HepG2 (cell line): ENCODE results near the gene VPS13C.

Source experiments
- CBX1 ChIP-seq: IDR thresholded peaks from one replicate; pipeline ENCODE4 v1.6.1; 2016; ENCODE audit warnings: antibody characterized with exemption, low read depth
- ELF1 ChIP-seq: sonication (generic); formaldehyde crosslinking; IDR thresholded peaks from 2 replicates; pipeline ENCODE4 v1.4.0; 2020; ENCODE audit warnings: missing genetic modification reagents
- JARID2 ChIP-seq: sonication (generic); formaldehyde crosslinking; IDR thresholded peaks from 2 replicates; pipeline ENCODE4 v1.8.1; 2023; ENCODE audit warnings: missing genetic modification reagents, inconsistent platforms; ENCODE audit not compliant: insufficient replicate concordance
- POLR2A ChIP-seq, 2 experiments: IDR thresholded peaks; 2 replicates each; pipeline ENCODE4 v1.6.1; 2011; ENCODE audit warnings: low read depth in 2 of 2, low read length in 2 of 2, mild to moderate bottlenecking in 1 of 2, moderate library complexity in 1 of 2; ENCODE audit not compliant: insufficient read depth in 1 of 2
- RBAK ChIP-seq: sonication (generic); formaldehyde crosslinking; IDR thresholded peaks from 2 replicates; pipeline ENCODE4 v1.5.1; 2020; ENCODE audit warnings: mild to moderate bottlenecking, missing genetic modification reagents
- SP1 ChIP-seq, 2 experiments: fragments of 450-650 bp in 1 of 2; sonication (generic) in 1 of 2; formaldehyde crosslinking in 1 of 2; IDR thresholded peaks; 2 replicates each; pipeline versions ENCODE4 v1.4.0 to v1.6.1; 2016 to 2020; ENCODE audit warnings: missing genetic modification reagents in 1 of 2
- TCF7 ChIP-seq: sonication (generic); IDR thresholded peaks from 2 replicates; pipeline ENCODE4 v1.6.1; 2016; ENCODE audit warnings: antibody characterized with exemption, low read depth
- YY1 ChIP-seq: IDR thresholded peaks from 2 replicates; pipeline ENCODE4 v1.6.1; 2011; ENCODE audit warnings: low read length, low read depth, moderate library complexity, mild to moderate bottlenecking; ENCODE audit not compliant: insufficient read depth, insufficient replicate concordance
- ZNF260 ChIP-seq: sonication (generic); formaldehyde crosslinking; IDR thresholded peaks from 2 replicates; pipeline ENCODE4 v1.4.0; 2020; ENCODE audit warnings: missing genetic modification reagents, low read depth, mild to moderate bottlenecking, borderline replicate concordance
- ZNF773 ChIP-seq: sonication (generic); formaldehyde crosslinking; IDR thresholded peaks from 2 replicates; pipeline ENCODE4 v1.4.0; 2020; ENCODE audit warnings: missing genetic modification reagents, borderline replicate concordance
- TF ChIP-seq, protein P1 (sequence below): sonication (generic); formaldehyde crosslinking; IDR thresholded peaks from 2 replicates; pipeline ENCODE4 v1.4.0; 2020; ENCODE audit warnings: missing genetic modification reagents
- TF ChIP-seq, protein P2 (sequence below): sonication (generic); formaldehyde crosslinking; IDR thresholded peaks from 2 replicates; pipeline ENCODE4 v1.5.0; 2020; ENCODE audit warnings: mild to moderate bottlenecking, missing genetic modification reagents, moderate library complexity
- TF ChIP-seq, protein P3 (sequence below), 2 experiments: IDR thresholded peaks; 2 replicates each; pipeline ENCODE4 v1.6.1; 2011 to 2012; ENCODE audit warnings: low read length in 2 of 2, borderline replicate concordance in 1 of 2, low read depth in 1 of 2, mild to moderate bottlenecking in 1 of 2, moderate library complexity in 1 of 2

DNA sequence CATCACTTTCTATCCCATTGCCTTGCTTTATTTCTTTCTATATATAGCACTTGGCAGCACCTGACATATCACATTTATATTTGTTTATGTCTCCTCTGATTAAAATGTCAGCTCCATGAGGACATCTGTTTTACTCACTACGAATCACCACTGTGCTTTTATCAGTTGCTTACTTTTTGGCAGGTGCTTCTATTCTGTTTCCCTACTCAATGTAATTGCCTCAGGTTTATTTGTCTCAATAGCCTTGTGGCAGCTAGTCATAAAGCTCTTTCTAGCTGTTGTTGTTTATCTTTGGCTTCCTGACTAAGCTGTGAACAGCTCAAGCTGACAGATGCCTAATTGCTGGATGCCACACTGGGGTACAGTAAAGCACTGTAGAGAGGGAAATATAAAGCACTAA lies 85.5 kb downstream of the VPS13C start:
- TF ChIP-seq, protein P1, sequence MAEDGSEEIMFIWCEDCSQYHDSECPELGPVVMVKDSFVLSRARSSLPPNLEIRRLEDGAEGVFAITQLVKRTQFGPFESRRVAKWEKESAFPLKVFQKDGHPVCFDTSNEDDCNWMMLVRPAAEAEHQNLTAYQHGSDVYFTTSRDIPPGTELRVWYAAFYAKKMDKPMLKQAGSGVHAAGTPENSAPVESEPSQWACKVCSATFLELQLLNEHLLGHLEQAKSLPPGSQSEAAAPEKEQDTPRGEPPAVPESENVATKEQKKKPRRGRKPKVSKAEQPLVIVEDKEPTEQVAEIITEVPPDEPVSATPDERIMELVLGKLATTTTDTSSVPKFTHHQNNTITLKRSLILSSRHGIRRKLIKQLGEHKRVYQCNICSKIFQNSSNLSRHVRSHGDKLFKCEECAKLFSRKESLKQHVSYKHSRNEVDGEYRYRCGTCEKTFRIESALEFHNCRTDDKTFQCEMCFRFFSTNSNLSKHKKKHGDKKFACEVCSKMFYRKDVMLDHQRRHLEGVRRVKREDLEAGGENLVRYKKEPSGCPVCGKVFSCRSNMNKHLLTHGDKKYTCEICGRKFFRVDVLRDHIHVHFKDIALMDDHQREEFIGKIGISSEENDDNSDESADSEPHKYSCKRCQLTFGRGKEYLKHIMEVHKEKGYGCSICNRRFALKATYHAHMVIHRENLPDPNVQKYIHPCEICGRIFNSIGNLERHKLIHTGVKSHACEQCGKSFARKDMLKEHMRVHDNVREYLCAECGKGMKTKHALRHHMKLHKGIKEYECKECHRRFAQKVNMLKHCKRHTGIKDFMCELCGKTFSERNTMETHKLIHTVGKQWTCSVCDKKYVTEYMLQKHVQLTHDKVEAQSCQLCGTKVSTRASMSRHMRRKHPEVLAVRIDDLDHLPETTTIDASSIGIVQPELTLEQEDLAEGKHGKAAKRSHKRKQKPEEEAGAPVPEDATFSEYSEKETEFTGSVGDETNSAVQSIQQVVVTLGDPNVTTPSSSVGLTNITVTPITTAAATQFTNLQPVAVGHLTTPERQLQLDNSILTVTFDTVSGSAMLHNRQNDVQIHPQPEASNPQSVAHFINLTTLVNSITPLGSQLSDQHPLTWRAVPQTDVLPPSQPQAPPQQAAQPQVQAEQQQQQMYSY (CRISPR knock-in tag): no peak
- no peak for TF ChIP-seq ELF1 (CRISPR knock-in tag)
- no peak for TF ChIP-seq JARID2 (CRISPR knock-in tag)
- no peak for TF ChIP-seq POLR2A (IDR thresholded peaks at IDR 0.05; ENCODE audit: insufficient read depth in 1 of 2, low read depth in 2 of 2, low read length in 2 of 2)
- TF ChIP-seq, protein P2, sequence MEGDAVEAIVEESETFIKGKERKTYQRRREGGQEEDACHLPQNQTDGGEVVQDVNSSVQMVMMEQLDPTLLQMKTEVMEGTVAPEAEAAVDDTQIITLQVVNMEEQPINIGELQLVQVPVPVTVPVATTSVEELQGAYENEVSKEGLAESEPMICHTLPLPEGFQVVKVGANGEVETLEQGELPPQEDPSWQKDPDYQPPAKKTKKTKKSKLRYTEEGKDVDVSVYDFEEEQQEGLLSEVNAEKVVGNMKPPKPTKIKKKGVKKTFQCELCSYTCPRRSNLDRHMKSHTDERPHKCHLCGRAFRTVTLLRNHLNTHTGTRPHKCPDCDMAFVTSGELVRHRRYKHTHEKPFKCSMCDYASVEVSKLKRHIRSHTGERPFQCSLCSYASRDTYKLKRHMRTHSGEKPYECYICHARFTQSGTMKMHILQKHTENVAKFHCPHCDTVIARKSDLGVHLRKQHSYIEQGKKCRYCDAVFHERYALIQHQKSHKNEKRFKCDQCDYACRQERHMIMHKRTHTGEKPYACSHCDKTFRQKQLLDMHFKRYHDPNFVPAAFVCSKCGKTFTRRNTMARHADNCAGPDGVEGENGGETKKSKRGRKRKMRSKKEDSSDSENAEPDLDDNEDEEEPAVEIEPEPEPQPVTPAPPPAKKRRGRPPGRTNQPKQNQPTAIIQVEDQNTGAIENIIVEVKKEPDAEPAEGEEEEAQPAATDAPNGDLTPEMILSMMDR (CRISPR knock-in tag): no peak
- no peak for TF ChIP-seq TCF7
- TF ChIP-seq, protein P3, sequence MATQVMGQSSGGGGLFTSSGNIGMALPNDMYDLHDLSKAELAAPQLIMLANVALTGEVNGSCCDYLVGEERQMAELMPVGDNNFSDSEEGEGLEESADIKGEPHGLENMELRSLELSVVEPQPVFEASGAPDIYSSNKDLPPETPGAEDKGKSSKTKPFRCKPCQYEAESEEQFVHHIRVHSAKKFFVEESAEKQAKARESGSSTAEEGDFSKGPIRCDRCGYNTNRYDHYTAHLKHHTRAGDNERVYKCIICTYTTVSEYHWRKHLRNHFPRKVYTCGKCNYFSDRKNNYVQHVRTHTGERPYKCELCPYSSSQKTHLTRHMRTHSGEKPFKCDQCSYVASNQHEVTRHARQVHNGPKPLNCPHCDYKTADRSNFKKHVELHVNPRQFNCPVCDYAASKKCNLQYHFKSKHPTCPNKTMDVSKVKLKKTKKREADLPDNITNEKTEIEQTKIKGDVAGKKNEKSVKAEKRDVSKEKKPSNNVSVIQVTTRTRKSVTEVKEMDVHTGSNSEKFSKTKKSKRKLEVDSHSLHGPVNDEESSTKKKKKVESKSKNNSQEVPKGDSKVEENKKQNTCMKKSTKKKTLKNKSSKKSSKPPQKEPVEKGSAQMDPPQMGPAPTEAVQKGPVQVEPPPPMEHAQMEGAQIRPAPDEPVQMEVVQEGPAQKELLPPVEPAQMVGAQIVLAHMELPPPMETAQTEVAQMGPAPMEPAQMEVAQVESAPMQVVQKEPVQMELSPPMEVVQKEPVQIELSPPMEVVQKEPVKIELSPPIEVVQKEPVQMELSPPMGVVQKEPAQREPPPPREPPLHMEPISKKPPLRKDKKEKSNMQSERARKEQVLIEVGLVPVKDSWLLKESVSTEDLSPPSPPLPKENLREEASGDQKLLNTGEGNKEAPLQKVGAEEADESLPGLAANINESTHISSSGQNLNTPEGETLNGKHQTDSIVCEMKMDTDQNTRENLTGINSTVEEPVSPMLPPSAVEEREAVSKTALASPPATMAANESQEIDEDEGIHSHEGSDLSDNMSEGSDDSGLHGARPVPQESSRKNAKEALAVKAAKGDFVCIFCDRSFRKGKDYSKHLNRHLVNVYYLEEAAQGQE (IDR thresholded peaks at IDR 0.05; ENCODE audit: borderline replicate concordance in 1 of 2, low read depth in 1 of 2, low read length in 2 of 2): no peak
- TF ChIP-seq ZNF260: no peak
- no peak for TF ChIP-seq ZNF773 (CRISPR knock-in tag)
- TF ChIP-seq RBAK (CRISPR knock-in tag): no peak
- no peak for TF ChIP-seq SP1 (IDR thresholded peaks at IDR 0.05)
- no peak for TF ChIP-seq SP1 (CRISPR knock-in tag; IDR thresholded peaks at IDR 0.05)
- TF ChIP-seq CBX1: no peak
- no peak for TF ChIP-seq YY1
